H1 (cell line): ENCODE results near the gene RPS6KA2. TPM values are rescaled to one million over a fixed set of nuclear protein-coding genes. Genes with fewer than 3 reads are reported as not detected.

Experiments
- BRCA1 ChIP-seq: IDR thresholded peaks from 2 replicates; pipeline ENCODE4 v1.6.1; 2012; ENCODE audit warnings: low read depth, low read length, improper control_type of control experiment
- CEBPB ChIP-seq: IDR thresholded peaks from 2 replicates; pipeline ENCODE4 v1.6.1; 2012; ENCODE audit warnings: low read depth, low read length
- CREB1 ChIP-seq: IDR thresholded peaks from 2 replicates; pipeline ENCODE4 v1.6.1; 2012; ENCODE audit warnings: inconsistent platforms
- GABPA ChIP-seq: IDR thresholded peaks from 2 replicates; pipeline ENCODE4 v1.6.1; 2011; ENCODE audit warnings: mild to moderate bottlenecking, low read length, moderate library complexity, borderline replicate concordance; ENCODE audit not compliant: insufficient read depth
- GTF2F1 ChIP-seq: IDR thresholded peaks from 2 replicates; pipeline ENCODE4 v1.6.1; 2012; ENCODE audit warnings: low read depth, low read length, improper control_type of control experiment, borderline replicate concordance
- HDAC2 ChIP-seq, 2 experiments: fragments of 300-600 bp in 1 of 2; sonication (generic) in 1 of 2; IDR thresholded peaks; 2 replicates each; pipeline ENCODE4 v1.6.1; 2011 to 2012; ENCODE audit warnings: low read depth in 2 of 2, low read length in 2 of 2, mild to moderate bottlenecking in 2 of 2, moderate library complexity in 2 of 2, borderline replicate concordance in 1 of 2, inconsistent platforms in 1 of 2
- JUND ChIP-seq: IDR thresholded peaks from 2 replicates; pipeline ENCODE4 v1.6.1; 2011; ENCODE audit warnings: mild to moderate bottlenecking, improper control_type of control experiment, low read length
- KDM4A ChIP-seq: IDR thresholded peaks from one replicate; pipeline ENCODE4 v1.7.1; 2012; ENCODE audit warnings: low read depth, mild to moderate bottlenecking, moderate library complexity, low read length, inconsistent platforms; ENCODE audit not compliant: severe bottlenecking
- MAX ChIP-seq: IDR thresholded peaks from 2 replicates; pipeline ENCODE4 v1.6.1; 2012; ENCODE audit warnings: inconsistent platforms
- NANOG ChIP-seq: IDR thresholded peaks from 2 replicates; pipeline ENCODE4 v1.6.1; 2011; ENCODE audit warnings: low read length, low read depth, mild to moderate bottlenecking, inconsistent platforms; ENCODE audit not compliant: insufficient read depth, poor library complexity, severe bottlenecking
- NRF1 ChIP-seq: IDR thresholded peaks from 2 replicates; pipeline ENCODE4 v1.6.1; 2011; ENCODE audit warnings: mild to moderate bottlenecking, low read depth, low read length, improper control_type of control experiment
- POU5F1 ChIP-seq: IDR thresholded peaks from 2 replicates; pipeline ENCODE4 v1.6.1; 2011; ENCODE audit warnings: low read depth, mild to moderate bottlenecking, low read length, moderate library complexity
- RNF2 ChIP-seq: fragments of 200-900, 300-1000 bp; sonication (generic); IDR thresholded peaks from 2 replicates; pipeline ENCODE4 v1.7.1; 2016; ENCODE audit warnings: borderline replicate concordance, low read depth, mild to moderate bottlenecking, antibody characterized with exemption, low read length; ENCODE audit not compliant: poor library complexity, severe bottlenecking; ENCODE audit errors: missing control alignments
- SIRT6 ChIP-seq: IDR thresholded peaks from one replicate; pipeline ENCODE4 v1.7.1; 2012; ENCODE audit warnings: low read length, inconsistent platforms
- SP1 ChIP-seq: IDR thresholded peaks from 2 replicates; pipeline ENCODE4 v1.6.1; 2011; ENCODE audit warnings: low read depth, low read length
- TBP ChIP-seq: IDR thresholded peaks from 2 replicates; pipeline ENCODE4 v1.6.1; 2011; ENCODE audit warnings: low read depth, low read length, improper control_type of control experiment
- TCF12 ChIP-seq: IDR thresholded peaks from 2 replicates; pipeline ENCODE4 v1.6.1; 2011; ENCODE audit warnings: low read depth, mild to moderate bottlenecking, low read length
- TEAD4 ChIP-seq: IDR thresholded peaks from 2 replicates; pipeline ENCODE4 v1.6.1; 2012; ENCODE audit warnings: low read depth, low read length, inconsistent platforms, mixed read lengths
- USF2 ChIP-seq: IDR thresholded peaks from 2 replicates; pipeline ENCODE4 v1.6.1; 2011; ENCODE audit warnings: low read length, improper control_type of control experiment
- polyA plus RNA-seq, 7 experiments: library from polyadenylated mRNA; depleted of rRNA in 3 of 7; stranded (reverse) in 5 of 7; unstranded in 2 of 7; fragments of >200 nt in 5 of 7; fragments of 200-250 nt in 2 of 7; gene quantifications; 1 replicate in 5 of 7; 2 replicates in 1 of 7; 4 replicates in 1 of 7; pipeline versions ENCODE4 v1.2.1 to v1.2.3, GENCODE V29; 2011 to 2013; ENCODE audit warnings: missing spikeins in 2 of 7, mixed read lengths in 2 of 7
- total RNA-seq: library from RNA; stranded (reverse); fragmentation: NEBNext Ultra II Directional; extraction: Animal tissue kit (Norgen Biotek cat#: 25700); gene quantifications from 2 replicates; pipeline ENCODE4 v1.2.1, GENCODE V29; 2021
- TF ChIP-seq, protein P1 (sequence below), 3 experiments: IDR thresholded peaks; 1 replicate in 2 of 3; 2 replicates in 1 of 3; pipeline versions ENCODE4 v1.5.1 to v1.6.1; 2011; ENCODE audit warnings: low read length in 3 of 3, mild to moderate bottlenecking in 3 of 3, inconsistent platforms in 2 of 3, low read depth in 1 of 3, moderate library complexity in 1 of 3; ENCODE audit not compliant: insufficient read depth in 1 of 3; ENCODE audit errors: control extremely low read depth in 1 of 3

The RPS6KA2 gene
- total and polyA plus RNA-seq, 2 of the 8 experiments (the other 6 are each of a cell fraction or from before 2014, with no cell fraction given) = 8.8 to 25.7 TPM

DNA sequence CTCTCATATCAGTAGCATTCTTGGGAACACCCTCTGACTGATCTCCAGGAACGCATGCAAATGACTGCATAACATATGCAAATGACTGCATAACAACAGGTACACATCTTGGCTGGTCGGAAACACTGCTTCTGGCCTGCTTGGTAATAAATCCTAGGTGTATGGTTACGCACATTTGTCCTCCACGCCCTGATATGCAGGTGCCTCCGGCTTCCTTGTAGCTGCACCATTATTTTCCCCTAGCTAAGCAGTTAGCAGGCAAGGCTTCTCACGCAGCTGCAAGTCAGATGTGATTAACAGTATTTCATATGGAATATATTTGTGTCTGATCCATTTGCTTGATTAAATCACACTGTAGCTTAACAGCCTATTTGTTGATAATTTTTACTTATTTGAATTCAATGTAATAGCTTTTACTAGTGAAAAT, 5.9 kb downstream of the RPS6KA2 start (continued):
- TF ChIP-seq, protein P1, sequence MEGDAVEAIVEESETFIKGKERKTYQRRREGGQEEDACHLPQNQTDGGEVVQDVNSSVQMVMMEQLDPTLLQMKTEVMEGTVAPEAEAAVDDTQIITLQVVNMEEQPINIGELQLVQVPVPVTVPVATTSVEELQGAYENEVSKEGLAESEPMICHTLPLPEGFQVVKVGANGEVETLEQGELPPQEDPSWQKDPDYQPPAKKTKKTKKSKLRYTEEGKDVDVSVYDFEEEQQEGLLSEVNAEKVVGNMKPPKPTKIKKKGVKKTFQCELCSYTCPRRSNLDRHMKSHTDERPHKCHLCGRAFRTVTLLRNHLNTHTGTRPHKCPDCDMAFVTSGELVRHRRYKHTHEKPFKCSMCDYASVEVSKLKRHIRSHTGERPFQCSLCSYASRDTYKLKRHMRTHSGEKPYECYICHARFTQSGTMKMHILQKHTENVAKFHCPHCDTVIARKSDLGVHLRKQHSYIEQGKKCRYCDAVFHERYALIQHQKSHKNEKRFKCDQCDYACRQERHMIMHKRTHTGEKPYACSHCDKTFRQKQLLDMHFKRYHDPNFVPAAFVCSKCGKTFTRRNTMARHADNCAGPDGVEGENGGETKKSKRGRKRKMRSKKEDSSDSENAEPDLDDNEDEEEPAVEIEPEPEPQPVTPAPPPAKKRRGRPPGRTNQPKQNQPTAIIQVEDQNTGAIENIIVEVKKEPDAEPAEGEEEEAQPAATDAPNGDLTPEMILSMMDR (IDR thresholded peaks at IDR 0.05; ENCODE audit: control extremely low read depth in 1 of 3, insufficient read depth in 1 of 3, low read depth in 1 of 3, low read length in 3 of 3) = no peak
- TF ChIP-seq POU5F1 (peak; percentile 29; the same call in 1 of the 2 replicates), SP1 (no peak), JUND (no peak), RNF2 (no peak), KDM4A (no peak), HDAC2 (IDR thresholded peaks at IDR 0.05; ENCODE audit: borderline replicate concordance in 1 of 2, low read depth in 2 of 2, low read length in 2 of 2) (0 out of 4 replicates have a peak, but pooled peaks of 1 of the 2 experiments have one; percentile 45), USF2 (no peak), BRCA1 (no peak), MAX (no peak), CREB1 (no peak), GABPA (no peak), NRF1 (no peak), TBP (no peak), GTF2F1 (no peak), CEBPB (no peak), NANOG (peak; percentile 19), SIRT6 (no peak), TCF12 (no peak), TEAD4 (peak; percentile 61; the same call in 1 of the 2 replicates)
- TF ChIP-seq, all 59 proteins: peak for 4
